Neural progenitor cell (in vitro differentiated cells): ENCODE data around the gene NFKBIE. TPM values are rescaled to one million over a fixed set of nuclear protein-coding genes. Genes with fewer than 3 reads are reported as not detected.

Experiments used
- DNase-seq: peaks from one replicate; pipeline ENCODE4 v3.0.0-alpha.2; 2016; ENCODE audit warnings: low spot score
- H2AFZ ChIP-seq: fragments of 200-600 bp; sonication (generic); replicated peaks from 2 replicates; pipeline ENCODE4 v1.6.1; 2016; ENCODE audit warnings: antibody characterized with exemption
- H3F3A ChIP-seq: fragments of 200-600 bp; sonication (generic); 2 replicates; pipeline ENCODE4 v1.6.1; 2016; ENCODE audit warnings: antibody characterized with exemption, low read depth
- H3K27ac ChIP-seq: fragments of 200-600 bp; sonication (generic); 2 replicates; pipeline ENCODE4 v1.5.1; 2016; ENCODE audit warnings: mild to moderate bottlenecking
- H3K27me3 ChIP-seq: fragments of 200-600 bp; sonication (generic); 2 replicates; pipeline ENCODE4 v1.6.1; 2016; ENCODE audit warnings: mild to moderate bottlenecking, moderate library complexity
- H3K36me3 ChIP-seq: fragments of 200-600 bp; sonication (generic); 2 replicates; pipeline ENCODE4 v1.5.1; 2016
- H3K4me1 ChIP-seq: fragments of 200-600 bp; sonication (generic); 2 replicates; pipeline ENCODE4 v1.6.1; 2016; ENCODE audit warnings: mixed run types
- H3K4me2 ChIP-seq: fragments of 200-600 bp; sonication (generic); 2 replicates; pipeline ENCODE4 v1.6.1; 2016
- H3K4me3 ChIP-seq: fragments of 200-600 bp; sonication (generic); 2 replicates; pipeline ENCODE4 v1.5.1; 2016
- H3K79me2 ChIP-seq: fragments of 200-600 bp; sonication (generic); 2 replicates; pipeline ENCODE4 v1.6.1; 2016; ENCODE audit warnings: low read depth
- H3K9ac ChIP-seq: fragments of 200-600 bp; sonication (generic); 2 replicates; pipeline ENCODE4 v1.6.1; 2016
- H3K9me3 ChIP-seq: fragments of 200-600 bp; sonication (generic); 2 replicates; pipeline ENCODE4 v1.5.1; 2016; ENCODE audit warnings: low read depth
- H4K20me1 ChIP-seq: fragments of 200-600 bp; sonication (generic); 2 replicates; pipeline ENCODE4 v1.6.1; 2016; ENCODE audit warnings: low read depth
- H3K27ac Mint-ChIP-seq: 3 replicates; pipeline ENCODE4 v1.8.0; 2021; ENCODE audit warnings: mixed read lengths
- H3K27me3 Mint-ChIP-seq: 2 replicates; pipeline ENCODE4 v1.8.0; 2022; ENCODE audit warnings: low read depth, mild to moderate bottlenecking, inconsistent platforms, moderate library complexity, mixed read lengths; ENCODE audit not compliant: insufficient read depth
- H3K36me3 Mint-ChIP-seq: 3 replicates; pipeline ENCODE4 v1.8.0; 2021; ENCODE audit warnings: mixed read lengths
- H3K4me1 Mint-ChIP-seq: 3 replicates; pipeline ENCODE4 v1.8.0; 2021; ENCODE audit warnings: mixed read lengths
- H3K4me3 Mint-ChIP-seq: 3 replicates; pipeline ENCODE4 v1.8.0; 2021; ENCODE audit warnings: mild to moderate bottlenecking, moderate library complexity, mixed read lengths
- H3K9me3 Mint-ChIP-seq: 3 replicates; pipeline ENCODE4 v1.8.0; 2020; ENCODE audit warnings: mixed read lengths
- EZH2 ChIP-seq: fragments of 200-600 bp; sonication (generic); IDR thresholded peaks from 2 replicates; pipeline ENCODE4 v1.6.1; 2017; ENCODE audit warnings: antibody characterized with exemption, mild to moderate bottlenecking, moderate library complexity
- EZH2phosphoT487 ChIP-seq: fragments of 200-600 bp; sonication (generic); IDR thresholded peaks from 2 replicates; pipeline ENCODE4 v1.6.1; 2017; ENCODE audit warnings: antibody characterized with exemption
- total RNA-seq: library from RNA; depleted of rRNA; stranded (reverse); fragments of >200 nt; gene quantifications from 2 replicates; pipeline ENCODE4 v1.2.3, GENCODE V29; 2015; ENCODE audit warnings: low replicate concordance
- TF ChIP-seq, protein P1 (sequence below): fragments of 200-600 bp; sonication (generic); IDR thresholded peaks from 2 replicates; pipeline ENCODE4 v1.5.1; 2017; ENCODE audit warnings: antibody characterized with exemption, mild to moderate bottlenecking

Gene NFKBIE
- total RNA-seq, 1 donor from 2014 or later, result 5.1 TPM

DNA sequence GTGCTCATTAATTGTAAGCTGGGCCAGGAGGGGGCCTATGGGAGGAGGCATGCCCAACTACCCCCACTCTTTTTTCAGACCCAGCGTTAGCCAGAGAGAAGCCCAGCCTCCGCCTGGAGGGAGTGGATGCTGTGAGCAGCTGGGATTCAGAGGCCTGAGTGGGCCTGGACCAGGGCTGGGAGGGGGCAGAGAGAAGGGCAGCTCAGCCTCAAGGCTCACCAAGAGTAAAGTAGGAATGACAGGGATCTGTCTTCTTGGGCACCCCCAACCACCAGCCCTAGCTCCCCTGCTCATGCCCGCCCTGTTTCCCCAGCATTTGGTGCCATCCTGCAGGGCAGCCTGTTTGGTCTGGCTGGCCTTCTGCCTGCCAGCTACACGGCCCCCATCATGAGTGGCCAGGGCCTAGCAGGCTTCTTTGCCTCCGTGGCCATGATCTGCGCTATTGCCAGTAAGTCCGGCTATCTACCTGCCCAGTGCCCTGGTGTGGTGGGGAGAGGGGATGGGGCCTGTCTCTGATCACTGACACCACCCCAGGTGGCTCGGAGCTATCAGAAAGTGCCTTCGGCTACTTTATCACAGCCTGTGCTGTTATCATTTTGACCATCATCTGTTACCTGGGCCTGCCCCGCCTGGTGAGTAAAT is 35.2 kb downstream of the NFKBIE start:
- Mint-ChIP-seq H3K27me3 (peaks cover 6% of the 10 kb centered on the region), H3K36me3 (peaks cover 9% of the 10 kb centered on the region), H3K4me1 (peaks cover 37% of the 10 kb centered on the region), H3K9me3 (no peaks in the 10 kb centered on the region), H3K27ac (no peak overlapping the region), H3K4me3 (no peak overlapping the region)
- H3K27me3 ChIP-seq, result no peaks in the 10 kb centered on the region
- H3K9me3 ChIP-seq, result no peaks in the 10 kb centered on the region
- H2AFZ ChIP-seq, result no peak overlapping the region
- no peaks in the 10 kb centered on the region for H3K36me3 ChIP-seq
- no peak overlapping the region for H3K4me2 ChIP-seq
- H3K4me1 ChIP-seq, result peaks cover 27% of the 10 kb centered on the region
- H3K27ac ChIP-seq, result no peak overlapping the region
- DNase-seq, result no peak
- peaks cover 27% of the 10 kb centered on the region for H4K20me1 ChIP-seq
- H3K9ac ChIP-seq, result no peak overlapping the region
- H3F3A ChIP-seq, result peaks cover 13% of the 10 kb centered on the region
- peaks cover 19% of the 10 kb centered on the region for H3K79me2 ChIP-seq
- no peak overlapping the region for H3K4me3 ChIP-seq
- no peak for TF ChIP-seq EZH2phosphoT487
- TF ChIP-seq EZH2, result no peak
- TF ChIP-seq, protein P1, sequence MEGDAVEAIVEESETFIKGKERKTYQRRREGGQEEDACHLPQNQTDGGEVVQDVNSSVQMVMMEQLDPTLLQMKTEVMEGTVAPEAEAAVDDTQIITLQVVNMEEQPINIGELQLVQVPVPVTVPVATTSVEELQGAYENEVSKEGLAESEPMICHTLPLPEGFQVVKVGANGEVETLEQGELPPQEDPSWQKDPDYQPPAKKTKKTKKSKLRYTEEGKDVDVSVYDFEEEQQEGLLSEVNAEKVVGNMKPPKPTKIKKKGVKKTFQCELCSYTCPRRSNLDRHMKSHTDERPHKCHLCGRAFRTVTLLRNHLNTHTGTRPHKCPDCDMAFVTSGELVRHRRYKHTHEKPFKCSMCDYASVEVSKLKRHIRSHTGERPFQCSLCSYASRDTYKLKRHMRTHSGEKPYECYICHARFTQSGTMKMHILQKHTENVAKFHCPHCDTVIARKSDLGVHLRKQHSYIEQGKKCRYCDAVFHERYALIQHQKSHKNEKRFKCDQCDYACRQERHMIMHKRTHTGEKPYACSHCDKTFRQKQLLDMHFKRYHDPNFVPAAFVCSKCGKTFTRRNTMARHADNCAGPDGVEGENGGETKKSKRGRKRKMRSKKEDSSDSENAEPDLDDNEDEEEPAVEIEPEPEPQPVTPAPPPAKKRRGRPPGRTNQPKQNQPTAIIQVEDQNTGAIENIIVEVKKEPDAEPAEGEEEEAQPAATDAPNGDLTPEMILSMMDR, result no peak

DNA sequence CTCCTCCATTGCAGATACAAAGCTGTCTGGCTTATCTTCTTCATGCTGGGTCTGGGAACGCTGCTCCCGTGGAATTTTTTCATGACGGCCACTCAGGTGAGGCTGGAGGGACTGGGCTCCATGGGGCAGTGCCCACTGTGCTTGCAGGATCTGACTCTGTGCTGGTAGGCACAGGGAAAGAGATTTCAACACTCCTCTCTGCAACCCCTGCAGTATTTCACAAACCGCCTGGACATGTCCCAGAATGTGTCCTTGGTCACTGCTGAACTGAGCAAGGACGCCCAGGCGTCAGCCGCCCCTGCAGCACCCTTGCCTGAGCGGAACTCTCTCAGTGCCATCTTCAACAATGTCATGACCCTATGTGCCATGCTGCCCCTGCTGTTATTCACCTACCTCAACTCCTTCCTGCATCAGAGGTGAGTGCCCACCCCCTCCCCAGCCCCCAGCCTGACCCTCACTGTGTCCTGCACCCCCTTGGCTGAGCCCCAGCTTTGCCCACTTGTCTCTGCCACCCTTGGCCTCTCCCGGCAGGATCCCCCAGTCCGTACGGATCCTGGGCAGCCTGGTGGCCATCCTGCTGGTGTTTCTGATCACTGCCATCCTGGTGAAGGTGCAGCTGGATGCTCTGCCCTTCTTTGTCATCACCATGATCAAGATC is 35.8 kb downstream of the NFKBIE start:
- Histone ChIP-seq H3K4me3 (no peak overlapping the region), H3K4me1 (peaks cover 33% of the 10 kb centered on the region), H3K9me3 (no peaks in the 10 kb centered on the region), H3K36me3 (no peaks in the 10 kb centered on the region), H3K9ac (no peak overlapping the region), H3K27me3 (no peaks in the 10 kb centered on the region), H3F3A (peaks cover 8% of the 10 kb centered on the region), H3K27ac (no peak overlapping the region), H2AFZ (no peak overlapping the region), H3K4me2 (no peak overlapping the region), H4K20me1 (peaks cover 34% of the 10 kb centered on the region), H3K79me2 (peaks cover 26% of the 10 kb centered on the region)
- Mint-ChIP-seq H3K4me1 (peaks cover 37% of the 10 kb centered on the region), H3K4me3 (peak overlapping the region; percentile 48), H3K27ac (no peak overlapping the region), H3K9me3 (no peaks in the 10 kb centered on the region), H3K36me3 (peaks cover 9% of the 10 kb centered on the region), H3K27me3 (peaks cover 6% of the 10 kb centered on the region)
- TF ChIP-seq EZH2phosphoT487 (no peak), EZH2 (no peak)
- TF ChIP-seq, protein P1, result no peak
- no peak for DNase-seq

DNA sequence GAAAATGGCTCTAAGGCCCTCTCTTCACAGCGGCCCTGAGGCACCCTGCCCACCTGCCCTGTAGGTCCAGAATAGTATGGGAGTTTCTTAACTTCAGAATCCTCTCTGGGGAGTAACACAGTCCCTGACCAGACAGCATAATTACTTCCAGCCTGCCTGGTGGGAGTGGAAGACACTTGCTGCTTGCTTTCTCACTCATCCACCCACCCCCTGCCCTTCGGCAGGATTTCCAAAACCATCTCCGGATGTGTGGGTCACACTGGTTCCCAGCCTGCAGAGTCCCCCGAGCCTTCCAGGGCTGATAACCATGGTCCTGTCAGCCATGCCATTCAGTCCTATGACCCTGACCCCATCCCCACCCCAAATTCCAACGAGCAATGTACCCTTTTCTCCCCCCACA is 36.5 kb downstream of the NFKBIE start:
- H3K27me3 ChIP-seq, result no peaks in the 10 kb centered on the region
- peak overlapping the region; percentile 60 for H3K27ac Mint-ChIP-seq
- no peak for DNase-seq

More for the DNA sequence above, 36.5 kb downstream of the NFKBIE start:
- Histone ChIP-seq H3K27ac (no peak overlapping the region), H3K4me2 (no peak overlapping the region), H3K9ac (no peak overlapping the region), H3K79me2 (peaks cover 31% of the 10 kb centered on the region), H3F3A (peaks cover 8% of the 10 kb centered on the region), H3K36me3 (no peaks in the 10 kb centered on the region), H3K4me3 (no peak overlapping the region), H2AFZ (no peak overlapping the region), H3K4me1 (peaks cover 34% of the 10 kb centered on the region), H4K20me1 (peaks cover 41% of the 10 kb centered on the region), H3K9me3 (no peaks in the 10 kb centered on the region)
- Mint-ChIP-seq H3K27me3 (peaks cover 6% of the 10 kb centered on the region), H3K4me3 (no peak overlapping the region), H3K4me1 (peaks cover 40% of the 10 kb centered on the region), H3K36me3 (peaks cover 9% of the 10 kb centered on the region), H3K9me3 (no peaks in the 10 kb centered on the region)
- TF ChIP-seq EZH2 (no peak), EZH2phosphoT487 (no peak)
- TF ChIP-seq, protein P1, result no peak
